ENCODE results near the gene PICALM. TPM values are rescaled to one million over a fixed set of nuclear protein-coding genes. Genes with fewer than 3 reads are reported as not detected.

PICALM gene
- total RNA-seq, 1 donor = 313 TPM

- no peak overlapping the region for H3K4me2 ChIP-seq (ENCODE audit: insufficient read depth, low read length)
- no peaks in the 10 kb centered on the region for H4K20me1 ChIP-seq (ENCODE audit: insufficient read depth, low read length)
- peaks cover 26% of the 10 kb centered on the region for H3K4me1 ChIP-seq (ENCODE audit: insufficient read depth, low read length)
- no peak for DNase-seq (ENCODE audit: insufficient read length, low spot score, missing footprints)
- no peaks in the 10 kb centered on the region for H3K9me3 ChIP-seq (ENCODE audit: low read depth, low read length)
- no peaks in the 10 kb centered on the region for H3K79me2 ChIP-seq (ENCODE audit: insufficient read depth, low read length)
- H2AFZ ChIP-seq (ENCODE audit: low read length) = no peak overlapping the region
- no peak overlapping the region for H3K4me3 ChIP-seq (ENCODE audit: insufficient read depth, low read length)
- no peak for TF ChIP-seq CTCF (IDR thresholded peaks at IDR 0.05; ENCODE audit: extremely low read depth, low read depth, low read length)
- no peaks in the 10 kb centered on the region for H3K36me3 ChIP-seq (ENCODE audit: insufficient read depth, low read length)
- H3K27ac ChIP-seq (ENCODE audit: low read depth, low read length) = no peak overlapping the region
- H3K27me3 ChIP-seq (ENCODE audit: insufficient read depth, low read length) = no peaks in the 10 kb centered on the region
These were observed 34.9 kb upstream of the PICALM start for GRCh38 chr11:86103808-86104207.

GRCh38 chr11:86101941-86102407 lies 33.1 kb upstream of the PICALM start:
- Histone ChIP-seq H2AFZ (ENCODE audit: low read length) (no peak overlapping the region), H3K4me3 (ENCODE audit: insufficient read depth, low read length) (no peak overlapping the region), H4K20me1 (ENCODE audit: insufficient read depth, low read length) (no peaks in the 10 kb centered on the region), H3K79me2 (ENCODE audit: insufficient read depth, low read length) (no peaks in the 10 kb centered on the region), H3K36me3 (ENCODE audit: insufficient read depth, low read length) (no peaks in the 10 kb centered on the region), H3K4me2 (ENCODE audit: insufficient read depth, low read length) (peak overlapping the region; percentile 4), H3K27me3 (ENCODE audit: insufficient read depth, low read length) (no peaks in the 10 kb centered on the region), H3K4me1 (ENCODE audit: insufficient read depth, low read length) (peaks cover 20% of the 10 kb centered on the region), H3K9me3 (ENCODE audit: low read depth, low read length) (no peaks in the 10 kb centered on the region), H3K27ac (ENCODE audit: low read depth, low read length) (peak overlapping the region; percentile 45)
- TF ChIP-seq CTCF (IDR thresholded peaks at IDR 0.05; ENCODE audit: extremely low read depth, low read depth, low read length) = no peak
- no peak for DNase-seq (ENCODE audit: insufficient read length, low spot score, missing footprints)

- H3K9me3 ChIP-seq (ENCODE audit: low read depth, low read length) = no peaks in the 10 kb centered on the region
- H3K27ac ChIP-seq (ENCODE audit: low read depth, low read length) = peak overlapping the region; percentile 3
- H3K4me2 ChIP-seq (ENCODE audit: insufficient read depth, low read length) = peak overlapping the region; percentile 21
- no peaks in the 10 kb centered on the region for H4K20me1 ChIP-seq (ENCODE audit: insufficient read depth, low read length)
- DNase-seq (ENCODE audit: insufficient read length, low spot score, missing footprints) = no peak
- TF ChIP-seq CTCF (IDR thresholded peaks at IDR 0.05; ENCODE audit: extremely low read depth, low read depth, low read length) = no peak
- peaks cover 20% of the 10 kb centered on the region for H3K4me1 ChIP-seq (ENCODE audit: insufficient read depth, low read length)
- no peak overlapping the region for H2AFZ ChIP-seq (ENCODE audit: low read length)
- H3K27me3 ChIP-seq (ENCODE audit: insufficient read depth, low read length) = no peaks in the 10 kb centered on the region
- H3K4me3 ChIP-seq (ENCODE audit: insufficient read depth, low read length) = no peak overlapping the region
- H3K36me3 ChIP-seq (ENCODE audit: insufficient read depth, low read length) = no peaks in the 10 kb centered on the region
- H3K79me2 ChIP-seq (ENCODE audit: insufficient read depth, low read length) = no peaks in the 10 kb centered on the region
These were observed 32.6 kb upstream of the PICALM start for GRCh38 chr11:86101493-86101892.

GRCh38 chr11:86099874-86100273 lies 31.0 kb upstream of the PICALM start:
- H3K36me3 ChIP-seq (ENCODE audit: insufficient read depth, low read length) = no peaks in the 10 kb centered on the region
- no peak overlapping the region for H2AFZ ChIP-seq (ENCODE audit: low read length)
- peaks cover 20% of the 10 kb centered on the region for H3K4me1 ChIP-seq (ENCODE audit: insufficient read depth, low read length)
- no peaks in the 10 kb centered on the region for H3K9me3 ChIP-seq (ENCODE audit: low read depth, low read length)
- no peaks in the 10 kb centered on the region for H3K27me3 ChIP-seq (ENCODE audit: insufficient read depth, low read length)
- H3K79me2 ChIP-seq (ENCODE audit: insufficient read depth, low read length) = no peaks in the 10 kb centered on the region
- no peak overlapping the region for H3K4me2 ChIP-seq (ENCODE audit: insufficient read depth, low read length)
- no peak overlapping the region for H3K27ac ChIP-seq (ENCODE audit: low read depth, low read length)
- H4K20me1 ChIP-seq (ENCODE audit: insufficient read depth, low read length) = no peaks in the 10 kb centered on the region
- DNase-seq (ENCODE audit: insufficient read length, low spot score, missing footprints) = peak; percentile 53
- TF ChIP-seq CTCF (IDR thresholded peaks at IDR 0.05; ENCODE audit: extremely low read depth, low read depth, low read length) = no peak
- H3K4me3 ChIP-seq (ENCODE audit: insufficient read depth, low read length) = no peak overlapping the region

Measured in osteoblast (primary cell).